ENCODE data around the gene DCAF17. TPM values are rescaled to one million over a fixed set of nuclear protein-coding genes. Genes with fewer than 3 reads are reported as not detected.

Gene DCAF17
- total and polyA plus RNA-seq, 2 of the 13 experiments (the other 11 are each of a cell fraction or from before 2014, with no cell fraction given): 13.7 to 30.0 TPM

DNA sequence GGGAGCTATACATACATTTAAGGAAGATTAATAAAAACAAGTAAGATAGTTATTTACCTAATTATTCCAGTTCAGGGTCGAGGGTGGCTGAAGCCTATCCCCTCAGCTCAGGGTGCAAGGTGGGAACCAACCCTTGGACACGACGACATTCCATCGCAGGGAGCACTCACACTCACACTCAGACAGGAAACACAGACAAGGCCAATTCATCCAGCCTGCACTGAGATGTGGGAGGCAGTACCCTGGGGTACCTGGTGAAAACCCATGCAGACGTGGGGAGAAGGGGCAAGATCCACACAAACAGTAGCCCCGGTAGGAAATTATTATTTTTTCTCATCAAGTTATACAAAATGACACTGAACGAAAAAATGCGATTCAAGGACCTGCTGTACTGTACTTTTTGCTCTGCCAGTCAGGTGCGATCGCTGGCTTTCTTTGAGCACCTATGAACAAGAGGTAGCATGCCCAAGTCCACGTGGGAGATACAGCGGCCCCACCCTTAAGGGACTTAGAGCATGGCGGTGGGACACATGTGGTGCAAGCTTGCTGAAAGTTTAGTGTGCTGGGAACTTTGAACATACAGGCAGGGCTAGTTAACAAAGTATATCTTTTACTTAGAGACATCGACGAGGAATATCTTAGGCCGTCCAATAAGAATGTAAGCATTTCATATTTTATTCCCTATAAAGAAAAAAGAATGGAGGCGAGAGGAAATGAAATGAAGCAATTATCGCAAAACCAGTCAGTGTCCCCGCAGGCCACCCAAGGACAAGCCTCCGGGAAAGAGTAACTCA is 860 bp upstream of the DCAF17 start (continued):
- TF ChIP-seq, protein P1, sequence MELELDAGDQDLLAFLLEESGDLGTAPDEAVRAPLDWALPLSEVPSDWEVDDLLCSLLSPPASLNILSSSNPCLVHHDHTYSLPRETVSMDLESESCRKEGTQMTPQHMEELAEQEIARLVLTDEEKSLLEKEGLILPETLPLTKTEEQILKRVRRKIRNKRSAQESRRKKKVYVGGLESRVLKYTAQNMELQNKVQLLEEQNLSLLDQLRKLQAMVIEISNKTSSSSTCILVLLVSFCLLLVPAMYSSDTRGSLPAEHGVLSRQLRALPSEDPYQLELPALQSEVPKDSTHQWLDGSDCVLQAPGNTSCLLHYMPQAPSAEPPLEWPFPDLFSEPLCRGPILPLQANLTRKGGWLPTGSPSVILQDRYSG (CRISPR knock-in tag; IDR thresholded peaks at IDR 0.05): no peak
- TF ChIP-seq, protein P2, sequence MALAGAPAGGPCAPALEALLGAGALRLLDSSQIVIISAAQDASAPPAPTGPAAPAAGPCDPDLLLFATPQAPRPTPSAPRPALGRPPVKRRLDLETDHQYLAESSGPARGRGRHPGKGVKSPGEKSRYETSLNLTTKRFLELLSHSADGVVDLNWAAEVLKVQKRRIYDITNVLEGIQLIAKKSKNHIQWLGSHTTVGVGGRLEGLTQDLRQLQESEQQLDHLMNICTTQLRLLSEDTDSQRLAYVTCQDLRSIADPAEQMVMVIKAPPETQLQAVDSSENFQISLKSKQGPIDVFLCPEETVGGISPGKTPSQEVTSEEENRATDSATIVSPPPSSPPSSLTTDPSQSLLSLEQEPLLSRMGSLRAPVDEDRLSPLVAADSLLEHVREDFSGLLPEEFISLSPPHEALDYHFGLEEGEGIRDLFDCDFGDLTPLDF (CRISPR knock-in tag; IDR thresholded peaks at IDR 0.05): no peak
- TF ChIP-seq ATF1 (CRISPR knock-in tag; IDR thresholded peaks at IDR 0.05): no peak
- TF ChIP-seq ZNF713 (CRISPR knock-in tag; IDR thresholded peaks at IDR 0.05): no peak
- TF ChIP-seq ZNF577 (CRISPR knock-in tag; IDR thresholded peaks at IDR 0.05; ENCODE audit: borderline replicate concordance, low read depth): no peak
- no peak for TF ChIP-seq MYNN (CRISPR knock-in tag; IDR thresholded peaks at IDR 0.05; ENCODE audit: low read depth)
- no peak for TF ChIP-seq ZFP62 (CRISPR knock-in tag; IDR thresholded peaks at IDR 0.05)
- peak; percentile 56; the same call in 1 of the 2 replicates for TF ChIP-seq ZNF766 (CRISPR knock-in tag; IDR thresholded peaks at IDR 0.05; ENCODE audit: borderline replicate concordance)
- no peak for TF ChIP-seq RARG (CRISPR knock-in tag; IDR thresholded peaks at IDR 0.05; ENCODE audit: low read depth)
- no peak for TF ChIP-seq ZIK1 (CRISPR knock-in tag; IDR thresholded peaks at IDR 0.05; ENCODE audit: borderline replicate concordance, low read depth)
- no peak for TF ChIP-seq HNRNPK (IDR thresholded peaks at IDR 0.05; ENCODE audit: low read depth, low read length, poor library complexity, severe bottlenecking)
- TF ChIP-seq, protein P3, sequence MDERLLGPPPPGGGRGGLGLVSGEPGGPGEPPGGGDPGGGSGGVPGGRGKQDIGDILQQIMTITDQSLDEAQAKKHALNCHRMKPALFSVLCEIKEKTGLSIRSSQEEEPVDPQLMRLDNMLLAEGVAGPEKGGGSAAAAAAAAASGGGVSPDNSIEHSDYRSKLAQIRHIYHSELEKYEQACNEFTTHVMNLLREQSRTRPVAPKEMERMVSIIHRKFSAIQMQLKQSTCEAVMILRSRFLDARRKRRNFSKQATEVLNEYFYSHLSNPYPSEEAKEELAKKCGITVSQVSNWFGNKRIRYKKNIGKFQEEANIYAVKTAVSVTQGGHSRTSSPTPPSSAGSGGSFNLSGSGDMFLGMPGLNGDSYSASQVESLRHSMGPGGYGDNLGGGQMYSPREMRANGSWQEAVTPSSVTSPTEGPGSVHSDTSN (CRISPR knock-in tag; IDR thresholded peaks at IDR 0.05): no peak
- TF ChIP-seq ZNF891 (CRISPR knock-in tag; IDR thresholded peaks at IDR 0.05): no peak
- no peak for TF ChIP-seq ZFAT (CRISPR knock-in tag; conservative IDR thresholded peaks at IDR 0.05)
- no peak for TF ChIP-seq ZFP36L2 (CRISPR knock-in tag; IDR thresholded peaks at IDR 0.05)
- TF ChIP-seq ZNF619 (CRISPR knock-in tag; IDR thresholded peaks at IDR 0.05): no peak
- TF ChIP-seq, protein P4, sequence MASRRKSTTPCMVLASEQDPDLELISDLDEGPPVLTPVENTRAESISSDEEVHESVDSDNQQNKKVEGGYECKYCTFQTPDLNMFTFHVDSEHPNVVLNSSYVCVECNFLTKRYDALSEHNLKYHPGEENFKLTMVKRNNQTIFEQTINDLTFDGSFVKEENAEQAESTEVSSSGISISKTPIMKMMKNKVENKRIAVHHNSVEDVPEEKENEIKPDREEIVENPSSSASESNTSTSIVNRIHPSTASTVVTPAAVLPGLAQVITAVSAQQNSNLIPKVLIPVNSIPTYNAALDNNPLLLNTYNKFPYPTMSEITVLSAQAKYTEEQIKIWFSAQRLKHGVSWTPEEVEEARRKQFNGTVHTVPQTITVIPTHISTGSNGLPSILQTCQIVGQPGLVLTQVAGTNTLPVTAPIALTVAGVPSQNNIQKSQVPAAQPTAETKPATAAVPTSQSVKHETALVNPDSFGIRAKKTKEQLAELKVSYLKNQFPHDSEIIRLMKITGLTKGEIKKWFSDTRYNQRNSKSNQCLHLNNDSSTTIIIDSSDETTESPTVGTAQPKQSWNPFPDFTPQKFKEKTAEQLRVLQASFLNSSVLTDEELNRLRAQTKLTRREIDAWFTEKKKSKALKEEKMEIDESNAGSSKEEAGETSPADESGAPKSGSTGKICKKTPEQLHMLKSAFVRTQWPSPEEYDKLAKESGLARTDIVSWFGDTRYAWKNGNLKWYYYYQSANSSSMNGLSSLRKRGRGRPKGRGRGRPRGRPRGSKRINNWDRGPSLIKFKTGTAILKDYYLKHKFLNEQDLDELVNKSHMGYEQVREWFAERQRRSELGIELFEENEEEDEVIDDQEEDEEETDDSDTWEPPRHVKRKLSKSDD (CRISPR knock-in tag; IDR thresholded peaks at IDR 0.05; ENCODE audit: low read depth): peak; percentile 75; the same call in 1 of the 2 replicates
- no peak for TF ChIP-seq MED8 (CRISPR knock-in tag; IDR thresholded peaks at IDR 0.05; ENCODE audit: insufficient replicate concordance)
- no peak for TF ChIP-seq RBM39 (IDR thresholded peaks at IDR 0.05; ENCODE audit: low read depth, low read length, poor library complexity, severe bottlenecking)
- TF ChIP-seq SIN3B (IDR thresholded peaks at IDR 0.05; ENCODE audit: low read length): no peak
- TF ChIP-seq SAP130 (CRISPR knock-in tag; IDR thresholded peaks at IDR 0.05; ENCODE audit: low read depth): peak; percentile 39
